GM12801 (cell line): ENCODE results near the gene TTI1.

ENCODE experiments used
- TF ChIP-seq, protein P1 (sequence below): IDR thresholded peaks from one replicate; pipeline ENCODE4 v1.5.1; 2011; ENCODE audit warnings: control low read depth; ENCODE audit not compliant: insufficient read length; ENCODE audit errors: extremely low read depth

Gene TTI1

DNA sequence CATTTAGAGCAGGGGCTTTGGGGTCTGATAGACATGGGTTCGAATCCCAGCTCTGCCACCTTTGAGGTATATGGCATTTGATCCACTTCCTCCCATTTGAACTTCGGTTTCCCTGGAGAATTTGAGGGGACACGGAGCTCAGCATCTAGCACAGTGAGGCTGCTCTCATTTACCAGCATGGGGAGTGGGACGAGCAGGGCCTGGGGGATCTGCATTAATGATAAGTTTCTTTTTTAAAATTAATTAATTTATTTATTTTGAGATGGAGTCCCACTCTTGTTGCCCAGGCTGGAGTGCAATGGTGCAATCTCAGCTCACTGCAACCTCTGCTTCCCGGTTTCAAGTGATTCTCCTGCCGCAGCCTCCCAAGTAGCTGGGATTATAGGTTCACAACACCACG lies 77.7 kb downstream of the TTI1 start:
- TF ChIP-seq, protein P1, sequence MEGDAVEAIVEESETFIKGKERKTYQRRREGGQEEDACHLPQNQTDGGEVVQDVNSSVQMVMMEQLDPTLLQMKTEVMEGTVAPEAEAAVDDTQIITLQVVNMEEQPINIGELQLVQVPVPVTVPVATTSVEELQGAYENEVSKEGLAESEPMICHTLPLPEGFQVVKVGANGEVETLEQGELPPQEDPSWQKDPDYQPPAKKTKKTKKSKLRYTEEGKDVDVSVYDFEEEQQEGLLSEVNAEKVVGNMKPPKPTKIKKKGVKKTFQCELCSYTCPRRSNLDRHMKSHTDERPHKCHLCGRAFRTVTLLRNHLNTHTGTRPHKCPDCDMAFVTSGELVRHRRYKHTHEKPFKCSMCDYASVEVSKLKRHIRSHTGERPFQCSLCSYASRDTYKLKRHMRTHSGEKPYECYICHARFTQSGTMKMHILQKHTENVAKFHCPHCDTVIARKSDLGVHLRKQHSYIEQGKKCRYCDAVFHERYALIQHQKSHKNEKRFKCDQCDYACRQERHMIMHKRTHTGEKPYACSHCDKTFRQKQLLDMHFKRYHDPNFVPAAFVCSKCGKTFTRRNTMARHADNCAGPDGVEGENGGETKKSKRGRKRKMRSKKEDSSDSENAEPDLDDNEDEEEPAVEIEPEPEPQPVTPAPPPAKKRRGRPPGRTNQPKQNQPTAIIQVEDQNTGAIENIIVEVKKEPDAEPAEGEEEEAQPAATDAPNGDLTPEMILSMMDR: no peak

DNA sequence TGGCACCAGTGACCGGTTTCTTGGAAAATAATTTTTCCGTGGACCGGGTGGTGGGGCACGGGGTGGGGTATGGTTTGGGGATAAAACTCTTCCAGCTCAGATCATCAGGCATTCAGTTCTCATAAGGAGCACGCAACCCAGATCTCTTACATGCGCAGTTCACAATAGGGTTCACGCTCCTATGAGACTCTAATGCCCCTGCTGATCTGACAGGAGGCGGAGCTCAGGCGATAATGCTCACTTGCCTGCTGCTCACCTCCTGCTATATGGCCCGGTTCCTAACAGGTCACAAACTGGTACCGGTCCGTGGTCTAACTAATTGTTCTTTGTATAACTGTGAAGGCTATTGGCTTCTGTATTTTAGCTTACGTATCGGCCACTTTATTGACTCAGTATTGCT lies 78.6 kb downstream of the TTI1 start:
- TF ChIP-seq, protein P1: no peak

DNA sequence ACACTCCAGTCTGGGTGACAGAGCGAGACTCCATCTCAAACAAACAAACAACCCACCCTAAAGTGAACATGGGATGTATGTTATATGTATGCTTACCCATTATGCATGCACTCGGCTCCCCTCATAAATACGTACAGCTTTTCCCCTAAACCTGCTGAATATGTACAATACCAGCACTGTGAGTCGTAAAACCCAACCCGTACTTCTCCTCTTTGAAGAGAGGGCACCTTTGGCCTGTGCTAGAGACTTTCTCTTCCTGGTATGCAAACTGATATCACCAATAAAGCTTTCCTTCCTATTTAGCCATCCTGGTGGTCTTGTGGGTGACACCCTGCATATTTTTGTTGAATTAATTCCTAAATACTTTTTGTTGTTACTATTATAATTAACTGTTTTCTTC lies 79.1 kb downstream of the TTI1 start:
- TF ChIP-seq, protein P1: no peak

DNA sequence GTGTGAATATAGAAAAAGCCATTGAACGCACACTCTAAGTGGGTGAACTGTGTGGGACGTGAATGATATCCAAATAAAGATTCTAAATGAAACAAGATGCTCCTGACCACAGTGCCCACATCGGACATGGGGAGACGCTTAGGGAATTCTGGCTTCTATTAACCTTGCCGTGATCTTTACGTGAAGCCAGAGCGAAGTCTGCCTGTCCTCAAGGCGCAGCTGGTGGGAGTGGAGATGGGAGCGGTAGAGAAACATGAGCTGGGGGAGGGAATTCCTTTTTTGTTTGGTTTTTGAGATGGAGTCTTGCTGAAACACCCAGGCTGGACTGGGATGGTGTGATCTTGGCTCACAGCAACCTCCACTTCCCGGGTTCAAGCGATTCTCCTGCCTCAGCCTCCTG lies 84.3 kb downstream of the TTI1 start:
- TF ChIP-seq, protein P1: no peak

DNA sequence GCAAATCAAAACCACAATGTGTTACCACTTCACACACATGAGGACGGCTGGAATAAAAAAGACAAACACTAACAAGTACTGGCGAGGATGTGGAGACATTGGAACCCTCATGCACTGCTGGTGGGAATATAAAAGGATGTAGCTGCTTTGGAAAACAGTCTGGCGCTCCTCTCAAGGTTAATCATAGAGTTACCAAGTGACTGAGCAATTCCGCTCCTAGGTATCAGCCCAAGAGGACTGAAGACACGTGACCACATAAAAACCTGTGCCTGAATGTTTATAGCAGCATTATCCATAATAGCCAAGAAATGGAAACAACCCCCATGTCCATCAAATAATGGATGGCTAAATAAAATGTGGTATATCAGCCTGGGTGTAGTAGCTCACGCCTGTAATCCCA lies 85.3 kb downstream of the TTI1 start:
- TF ChIP-seq, protein P1: no peak

DNA sequence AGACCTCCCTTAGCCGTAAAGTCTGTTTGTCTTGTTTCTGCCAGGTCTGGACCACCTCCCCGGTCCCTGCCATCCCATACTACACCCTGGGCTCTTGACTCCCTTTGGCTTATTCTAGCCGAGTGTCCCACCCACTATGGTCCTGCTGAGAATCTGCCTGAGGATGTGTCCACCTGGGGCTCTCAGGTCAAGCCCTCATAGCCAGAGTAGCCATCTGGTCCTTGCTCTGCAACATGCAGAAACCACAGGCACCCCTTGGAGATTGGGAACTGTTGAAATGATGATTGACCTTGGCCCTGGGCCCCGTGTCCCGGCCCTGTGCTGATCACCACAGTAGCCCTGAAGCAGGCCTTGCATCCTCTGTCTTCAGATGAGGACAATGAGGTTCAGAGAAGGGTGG lies 86.3 kb downstream of the TTI1 start:
- TF ChIP-seq, protein P1: no peak

DNA sequence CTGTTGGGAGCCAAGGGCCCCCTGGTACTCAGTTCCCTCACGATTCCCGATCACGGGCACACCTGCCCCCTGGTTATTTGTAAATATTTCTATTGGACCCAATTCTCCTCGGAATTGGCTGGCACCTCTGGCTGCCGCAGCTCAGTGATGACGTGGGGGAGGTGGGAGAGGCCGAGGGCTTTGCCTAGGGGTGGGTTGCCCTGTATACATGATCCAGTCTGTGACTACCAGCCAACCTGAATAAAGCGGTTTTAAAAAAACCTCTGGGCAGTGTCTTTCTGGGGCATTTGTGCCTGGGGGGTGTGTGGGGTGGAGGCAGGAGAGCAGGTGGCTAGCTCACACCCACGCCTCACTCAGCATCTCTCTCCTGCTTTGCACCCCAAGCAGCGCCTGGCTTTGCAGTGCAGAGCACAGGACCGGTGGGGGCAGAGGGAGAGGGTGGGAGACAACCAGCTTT lies 88.1 kb downstream of the TTI1 start:
- TF ChIP-seq, protein P1: no peak
